SK-N-DZ (cell line): ENCODE measurements around the gene PLSCR4.
A peak's percentile ranks its signal among the peaks of the same experiment; 100 is the strongest.
"Not testable (repeated sequence)": the region's sequence is repeated elsewhere in the genome, so short reads cannot be mapped to it uniquely, and the experiment has no call there.

Experiments
- DNase-seq: peaks from one replicate; pipeline ENCODE4 v3.0.0-alpha.2; 2015; ENCODE audit warnings: low spot score

Gene PLSCR4

DNA sequence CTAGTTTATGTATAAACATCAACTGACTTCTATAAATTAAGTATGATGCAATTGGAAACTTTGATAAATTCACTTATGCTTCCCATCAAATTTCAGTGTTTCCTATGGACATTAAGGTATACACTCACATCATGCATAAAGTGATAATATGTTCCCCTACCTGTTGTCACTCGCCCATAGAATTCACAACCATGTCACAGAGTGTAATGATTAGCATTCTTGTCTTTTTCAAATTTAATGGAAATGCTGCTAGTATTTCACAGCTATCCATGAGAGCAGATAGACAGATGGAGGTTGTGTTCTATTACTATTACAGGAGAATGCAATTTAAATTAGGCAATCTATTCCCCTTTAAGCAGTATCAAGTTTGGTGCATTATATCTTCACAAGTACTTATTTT lies 984 bp downstream of the PLSCR4 start:
- no peak for DNase-seq

GRCh38 chr3:146247911-146248310 lies 3.0 kb downstream of the PLSCR4 start:
- no peak for DNase-seq

GRCh38 chr3:146246526-146246925 lies 4.4 kb downstream of the PLSCR4 start:
- no peak for DNase-seq

GRCh38 chr3:146243559-146243958 lies 7.3 kb downstream of the PLSCR4 start:
- no peak for DNase-seq

GRCh38 chr3:146241523-146242240 lies 9.2 kb downstream of the PLSCR4 start:
- no peak for DNase-seq

DNA sequence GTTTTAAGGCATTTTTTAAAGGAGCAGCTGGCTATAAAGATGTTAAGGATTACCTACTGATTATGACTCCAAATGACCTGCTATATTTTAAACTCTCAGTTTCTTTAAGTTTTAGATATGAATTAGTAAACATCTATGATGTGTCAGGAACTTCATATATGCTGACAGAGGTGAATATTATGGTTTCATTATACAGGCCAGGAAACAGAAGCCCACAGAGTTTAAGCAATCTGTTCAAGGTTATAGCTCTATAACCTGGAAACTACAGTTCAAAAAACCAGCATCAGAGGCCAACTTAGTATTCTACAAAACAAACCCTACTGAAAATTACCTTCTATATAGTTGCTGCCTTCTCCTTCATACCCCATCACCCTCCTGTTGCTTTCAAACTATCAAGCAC lies 17.4 kb downstream of the PLSCR4 start:
- DNase-seq = no peak

DNA sequence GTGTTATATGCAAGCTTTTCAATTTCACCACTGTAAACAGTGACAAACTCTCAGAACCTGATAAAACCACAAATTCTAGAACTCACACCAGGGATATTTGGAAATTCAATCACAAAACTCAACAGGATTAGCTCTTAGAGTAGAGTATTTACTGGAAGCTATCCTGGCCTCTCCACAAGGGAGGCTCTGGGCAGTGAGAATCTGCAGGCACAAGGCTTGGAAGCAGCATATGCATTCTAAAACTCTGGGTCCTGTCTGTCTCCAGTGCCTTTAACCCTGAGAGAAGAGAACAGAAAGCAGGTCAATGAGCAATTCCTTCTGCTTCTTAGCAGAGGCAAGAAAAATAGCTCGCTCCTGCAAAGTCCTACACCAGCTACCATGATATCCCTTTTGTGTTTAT lies 23.4 kb downstream of the PLSCR4 start:
- peak; percentile 36 for DNase-seq

DNA sequence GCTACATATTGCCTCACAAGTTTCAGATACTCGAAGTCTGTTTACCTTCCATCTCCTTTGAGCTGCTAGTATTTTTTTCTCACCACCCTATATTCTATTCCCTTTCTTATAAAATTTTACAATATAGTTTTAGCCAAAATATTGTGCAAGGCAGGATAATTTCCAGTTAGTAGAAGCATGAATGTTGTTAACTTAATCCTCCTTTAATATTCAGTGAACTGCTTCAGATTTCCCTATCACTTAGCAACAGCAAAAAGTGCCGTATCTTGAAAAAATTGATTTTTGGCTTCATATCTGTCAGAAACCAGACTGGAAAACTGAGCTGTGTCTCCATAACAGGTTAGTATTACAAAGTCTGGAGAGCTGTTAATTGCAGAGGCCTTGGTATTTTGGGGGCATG lies 24.0 kb downstream of the PLSCR4 start:
- DNase-seq = no peak

DNA sequence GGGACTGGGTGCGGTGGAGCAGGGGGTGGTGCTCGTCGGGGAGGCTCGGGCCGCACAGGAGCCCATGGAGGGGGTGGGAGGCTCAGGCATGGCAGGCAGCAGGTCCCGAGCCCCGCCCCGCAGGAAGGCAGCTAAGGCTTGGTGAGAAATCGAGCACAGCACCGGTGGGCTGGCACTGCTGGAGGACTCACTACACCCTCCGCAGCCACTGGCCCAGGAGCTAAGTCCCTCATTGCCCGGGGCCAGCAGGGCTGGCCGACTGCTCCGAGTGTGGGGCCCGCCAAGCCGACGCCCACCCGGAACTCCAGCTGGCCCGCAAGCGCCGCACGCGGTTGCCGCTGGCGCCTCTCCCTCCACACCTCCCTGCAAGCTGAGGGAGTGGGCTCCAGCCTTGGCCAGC lies 25.4 kb downstream of the PLSCR4 start:
- not testable (repeated sequence) for DNase-seq

- DNase-seq = no peak
Observed at GRCh38 chr3:146223401-146224373, 27.2 kb downstream of the PLSCR4 start.

DNA sequence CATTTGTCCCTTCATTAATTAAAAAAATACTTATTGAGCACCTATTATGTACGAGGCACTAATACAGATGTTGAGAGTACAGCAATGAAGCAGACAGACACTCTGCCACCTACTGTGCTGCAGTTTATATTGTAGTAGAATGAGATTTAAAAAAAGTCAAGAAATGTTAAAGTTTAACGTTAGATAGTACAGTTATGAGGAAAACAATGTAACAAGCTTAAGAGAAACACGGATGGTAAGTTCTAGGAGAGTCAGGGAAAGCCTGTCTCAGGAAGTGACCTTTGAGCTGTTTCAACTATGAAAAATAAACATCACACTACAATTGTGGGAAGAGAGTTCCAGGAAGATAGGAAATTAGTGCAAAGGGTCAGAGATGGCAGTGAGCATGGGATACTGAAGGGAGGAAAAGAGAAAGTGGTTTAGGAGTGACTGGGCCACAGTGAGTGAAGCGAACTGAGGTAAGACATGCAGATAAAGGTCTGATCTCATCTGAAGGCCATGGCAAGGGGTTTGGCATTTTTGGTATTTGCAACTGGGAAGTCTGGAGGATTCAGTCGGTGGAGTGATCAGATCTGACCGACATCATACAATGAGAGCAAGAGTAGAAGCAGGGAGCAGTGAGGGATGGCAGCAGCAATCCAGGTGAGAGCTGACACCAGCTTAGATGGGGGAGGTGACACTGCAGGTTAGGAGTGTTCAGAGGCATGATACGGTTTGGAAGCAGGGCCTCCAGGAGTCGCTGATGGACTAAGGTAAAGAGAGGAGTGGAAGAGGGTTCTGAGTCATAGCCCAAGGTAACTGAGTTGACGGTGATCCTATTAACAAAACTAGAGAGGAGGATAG lies 28.5 kb downstream of the PLSCR4 start:
- no peak for DNase-seq

DNA sequence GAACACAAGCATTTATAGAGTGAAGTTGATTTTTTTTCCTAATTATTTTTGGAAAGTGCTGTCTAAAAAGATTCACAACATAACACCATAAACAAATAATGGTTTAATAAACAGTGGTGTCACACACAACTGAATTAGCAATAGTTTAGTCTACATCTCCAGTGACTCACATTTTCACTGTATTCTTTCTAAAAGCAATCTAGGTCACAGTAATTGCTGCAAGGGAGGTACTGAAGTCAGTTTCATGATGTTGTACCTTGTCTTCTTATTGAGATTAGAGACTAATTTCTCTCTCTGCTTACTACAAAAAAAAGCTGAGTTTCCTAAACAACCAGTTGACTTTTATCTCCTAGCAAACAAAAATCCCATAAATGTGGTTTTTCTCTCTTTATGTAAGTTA lies 29.6 kb downstream of the PLSCR4 start:
- no peak for DNase-seq

- peak; percentile 29 for DNase-seq
Observed at GRCh38 chr3:146218880-146219866, 31.7 kb downstream of the PLSCR4 start.

DNA sequence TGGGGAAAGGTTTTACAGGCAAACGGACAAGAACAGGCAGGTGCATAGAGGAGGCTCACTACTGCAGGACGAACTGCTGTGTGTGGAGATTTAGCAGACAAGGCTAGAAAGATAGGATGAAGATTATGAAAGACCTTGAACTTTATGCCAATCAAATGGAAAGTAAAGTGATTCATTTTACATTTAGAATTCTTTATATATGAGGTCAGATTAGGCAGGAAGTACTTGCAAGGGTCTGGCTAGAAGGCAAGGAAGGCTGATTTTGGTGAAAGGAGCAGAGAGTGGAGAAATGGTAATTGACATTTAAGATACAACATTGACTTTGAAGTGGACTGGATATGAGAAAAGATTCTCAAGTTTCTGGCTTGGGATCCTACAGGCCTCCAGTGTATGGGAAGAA lies 33.6 kb downstream of the PLSCR4 start:
- DNase-seq = no peak

DNA sequence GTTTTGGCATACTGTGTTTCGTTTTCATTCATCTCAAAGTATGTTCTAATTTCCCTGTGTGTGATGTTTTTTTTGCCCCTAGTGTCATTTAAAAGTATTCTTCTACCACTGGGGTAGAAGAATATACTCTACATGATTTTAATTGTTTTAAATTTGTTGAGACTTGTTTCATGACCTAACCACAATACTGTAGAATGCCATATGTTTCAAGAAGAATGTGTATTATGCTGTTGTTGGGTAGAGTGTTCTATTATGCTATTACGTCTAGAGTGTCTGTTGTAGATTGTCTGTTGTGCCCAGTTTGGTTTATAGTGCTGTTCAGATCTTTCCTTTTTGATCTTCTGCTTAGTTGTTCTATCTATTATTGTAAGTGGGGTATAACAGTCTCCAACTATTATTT lies 36.4 kb downstream of the PLSCR4 start:
- no peak for DNase-seq

GRCh38 chr3:146209371-146209770 lies 41.5 kb downstream of the PLSCR4 start:
- no peak for DNase-seq

DNA sequence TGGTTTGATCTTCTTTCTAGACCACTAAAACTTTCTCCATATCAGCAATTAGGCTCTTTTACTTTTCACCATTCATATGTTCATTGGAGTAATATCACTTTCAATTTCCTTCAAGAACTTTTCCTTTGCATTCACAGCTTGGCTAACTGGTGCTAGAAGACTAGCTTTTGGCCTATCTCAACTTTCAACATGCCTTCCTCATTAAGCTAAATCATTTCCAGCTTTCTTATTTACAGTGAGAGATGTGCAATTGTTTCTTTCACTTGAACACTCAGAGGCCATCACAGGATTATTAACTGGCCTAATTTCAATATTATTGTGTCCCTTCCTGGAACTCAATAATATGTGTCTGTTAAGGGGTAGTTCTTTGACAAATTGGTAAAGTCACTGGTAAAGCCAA lies 47.1 kb downstream of the PLSCR4 start:
- no peak for DNase-seq

DNA sequence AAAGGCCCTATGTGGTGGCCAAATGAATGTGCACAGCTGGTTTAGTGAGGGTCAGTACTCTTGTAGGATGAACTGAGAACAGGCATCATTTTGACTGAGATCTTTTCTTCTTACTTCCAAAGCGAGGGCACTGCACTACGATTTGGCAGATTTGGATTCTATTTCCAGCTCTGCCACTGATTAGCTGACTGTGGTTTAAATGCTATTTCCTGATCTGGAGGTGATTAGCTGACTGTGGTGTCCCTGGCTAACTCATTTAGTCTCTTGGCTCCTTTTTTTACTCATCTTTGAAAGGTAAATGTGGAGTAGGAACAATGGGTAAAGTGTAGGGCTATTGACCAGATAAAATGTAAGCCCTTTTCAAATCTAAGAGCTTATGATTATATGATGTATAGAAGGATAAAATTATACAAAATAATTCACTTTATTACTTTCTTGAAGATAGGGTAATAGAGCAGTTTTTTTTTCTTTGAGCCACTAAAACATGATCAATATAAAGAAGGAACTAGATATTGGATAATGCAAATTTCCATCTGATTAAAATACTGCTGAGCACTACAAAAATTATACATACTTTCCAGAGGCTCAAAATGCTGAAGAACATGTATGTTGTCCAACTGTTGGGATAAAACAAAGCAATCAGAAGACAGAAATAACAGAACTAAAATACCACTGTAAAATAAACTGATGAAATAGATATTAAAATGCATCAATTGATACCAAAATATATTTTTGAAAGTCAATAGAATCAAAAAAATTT lies 50.3 kb downstream of the PLSCR4 start:
- no peak for DNase-seq

GRCh38 chr3:146199762-146200161 lies 51.1 kb downstream of the PLSCR4 start:
- no peak for DNase-seq

DNA sequence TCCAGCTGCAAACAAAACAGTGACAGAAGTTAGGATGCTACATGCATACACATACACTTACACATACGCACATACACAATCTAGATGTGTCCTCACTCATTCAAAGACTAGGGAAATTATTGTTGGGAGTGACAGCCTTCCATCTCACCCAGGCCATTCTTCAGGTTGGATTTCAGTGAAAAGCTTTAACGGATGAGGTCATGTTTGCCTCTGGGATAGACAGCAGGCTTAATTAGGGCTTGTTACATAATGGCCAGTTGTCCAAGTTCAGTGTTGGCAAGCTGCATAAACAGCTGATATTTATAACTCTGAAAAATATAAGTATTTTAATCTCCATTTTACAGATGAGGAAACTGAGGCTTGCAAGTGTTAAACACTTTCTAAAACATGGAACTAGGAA lies 54.1 kb downstream of the PLSCR4 start:
- DNase-seq = no peak
